Measurements from ENCODE around the gene CPEB4. TPM values are rescaled to one million over a fixed set of nuclear protein-coding genes. Genes with fewer than 3 reads are reported as not detected.
A peak's percentile ranks its signal among the peaks of the same experiment; 100 is the strongest.

The CPEB4 gene
- total RNA-seq, 4 donors from 2014 or later, result 51.5 to 69.5 (median 66.1) TPM

GRCh38 chr5:173984218-173984617 lies 96.1 kb downstream of the CPEB4 start:
- intact Hi-C loops (cut with DNase I), result no loop called here
- TF ChIP-seq CTCF (IDR thresholded peaks at IDR 0.05), result peak in 4 of 6 experiments; percentile 28 to 63 (median 47)
- TF ChIP-seq POLR2A (IDR thresholded peaks at IDR 0.05), result no peak
- Histone ChIP-seq H3K4me3 (replicated peaks in 1 of 3) (no peak overlapping the region), H3K36me3 (no peaks in the 10 kb centered on the region), H3K4me1 (no peaks in the 10 kb centered on the region), H3K9me3 (no peaks in the 10 kb centered on the region), H3K27me3 (no peaks in the 10 kb centered on the region), H3K27ac (no peak overlapping the region)
- no peak for DNase-seq
- 49 to 50% methylated on average over 4 of the region's 4 CpGs for WGBS, 2 donors

GRCh38 chr5:173988554-173989431 lies 100.6 kb downstream of the CPEB4 start, which contains the start of gene C5orf47:
Gene C5orf47 (plus strand): TSS chr5:173989170. CDS start chr5:173989264, 94 bp downstream.
- Histone ChIP-seq H3K27ac (no peak within 1 kb of the TSS), H3K36me3 (no peaks in the 10 kb centered on the region), H3K27me3 (no peaks in the 10 kb centered on the region), H3K9me3 (no peaks in the 10 kb centered on the region), H3K4me1 (no peaks in the 10 kb centered on the region), H3K4me3 (replicated peaks in 1 of 3) (no peak within 1 kb of the TSS)
- TF ChIP-seq CTCF (IDR thresholded peaks at IDR 0.05) (no peak), POLR2A (IDR thresholded peaks at IDR 0.05) (no peak)
- 94 to 95% methylated on average over 23 to 48 of the region's 51 CpGs for WGBS, 2 donors
- intact Hi-C loops (cut with DNase I), result no loop called here
- no peak for DNase-seq

GRCh38 chr5:173989432-173990082 lies 101.4 kb downstream of the CPEB4 start:
- Histone ChIP-seq H3K9me3 (no peaks in the 10 kb centered on the region), H3K27me3 (no peaks in the 10 kb centered on the region), H3K36me3 (no peaks in the 10 kb centered on the region), H3K4me3 (replicated peaks in 1 of 3) (no peak overlapping the region), H3K4me1 (no peaks in the 10 kb centered on the region), H3K27ac (no peak overlapping the region)
- 83% methylated on average over 35 to 36 of the region's 41 CpGs for WGBS, 2 donors
- DNase-seq, result no peak
- TF ChIP-seq CTCF (IDR thresholded peaks at IDR 0.05) (no peak), POLR2A (IDR thresholded peaks at IDR 0.05) (no peak)
- intact Hi-C loops (cut with DNase I), result no loop called here

- intact Hi-C loops (cut with DNase I), result no loop called here
- Histone ChIP-seq H3K27ac (no peak overlapping the region), H3K36me3 (no peaks in the 10 kb centered on the region), H3K27me3 (no peaks in the 10 kb centered on the region), H3K4me1 (no peaks in the 10 kb centered on the region), H3K9me3 (no peaks in the 10 kb centered on the region), H3K4me3 (replicated peaks in 1 of 3) (no peak overlapping the region)
- DNase-seq, result no peak
- no peak for TF ChIP-seq CTCF (IDR thresholded peaks at IDR 0.05)
- TF ChIP-seq POLR2A (IDR thresholded peaks at IDR 0.05), result no peak
- WGBS, 2 donors, result 75 to 78% methylated on average over 4 of the region's 4 CpGs
Measured at GRCh38 chr5:173997331-173997730, 109.2 kb downstream of the CPEB4 start.

- no peak overlapping the region for H3K4me3 ChIP-seq (replicated peaks in 1 of 3)
- H3K9me3 ChIP-seq, result no peaks in the 10 kb centered on the region
- H3K4me1 ChIP-seq, result no peaks in the 10 kb centered on the region
- DNase-seq, result no peak
- intact Hi-C loops (cut with DNase I), result no loop called here
- no peaks in the 10 kb centered on the region for H3K36me3 ChIP-seq
- no peak overlapping the region for H3K27ac ChIP-seq
- no peaks in the 10 kb centered on the region for H3K27me3 ChIP-seq
- WGBS, 2 donors, result 71 to 79% methylated on average over 4 of the region's 4 CpGs
- TF ChIP-seq CTCF (IDR thresholded peaks at IDR 0.05) (no peak), POLR2A (IDR thresholded peaks at IDR 0.05) (no peak)
Measured at GRCh38 chr5:173998531-173998930, 110.4 kb downstream of the CPEB4 start.
